Nephron progenitor cell (in vitro differentiated cells): Measurements from ENCODE around the gene LDHAL6B.

Experiments used
- DNase-seq: peaks from one replicate; pipeline ENCODE4 v3.0.0; 2021
- H3K27ac Mint-ChIP-seq: 2 replicates; pipeline ENCODE4 v1.8.0; 2021; ENCODE audit warnings: mild to moderate bottlenecking, moderate library complexity, mixed read lengths
- H3K27me3 Mint-ChIP-seq: 2 replicates; pipeline ENCODE4 v1.8.0; 2021; ENCODE audit warnings: mild to moderate bottlenecking, low read depth, mixed read lengths; ENCODE audit not compliant: poor library complexity
- H3K36me3 Mint-ChIP-seq: 2 replicates; pipeline ENCODE4 v1.8.0; 2021; ENCODE audit warnings: low read depth, mixed read lengths
- H3K4me1 Mint-ChIP-seq: 2 replicates; pipeline ENCODE4 v1.8.0; 2021; ENCODE audit warnings: mixed read lengths
- H3K4me3 Mint-ChIP-seq: 2 replicates; pipeline ENCODE4 v1.8.0; 2021; ENCODE audit warnings: mild to moderate bottlenecking, moderate library complexity, mixed read lengths
- H3K9me3 Mint-ChIP-seq: 2 replicates; pipeline ENCODE4 v1.8.0; 2021; ENCODE audit warnings: mild to moderate bottlenecking, moderate library complexity, mixed read lengths
- CTCF ChIP-seq: fragments of 200-600 bp; sonication (generic); IDR thresholded peaks from 2 replicates; pipeline ENCODE4 v1.5.0; 2021; ENCODE audit warnings: antibody characterized with exemption

Gene LDHAL6B

GRCh38 chr15:59230531-59231055 lies 23.9 kb downstream of the LDHAL6B start:
- H3K4me3 Mint-ChIP-seq: no peak overlapping the region
- TF ChIP-seq CTCF: no peak
- no peak overlapping the region for H3K27ac Mint-ChIP-seq
- H3K4me1 Mint-ChIP-seq: peaks cover 19% of the 10 kb centered on the region
- peaks cover 15% of the 10 kb centered on the region for H3K36me3 Mint-ChIP-seq
- peaks cover 4% of the 10 kb centered on the region for H3K27me3 Mint-ChIP-seq
- H3K9me3 Mint-ChIP-seq: no peaks in the 10 kb centered on the region
- DNase-seq: no peak

- TF ChIP-seq CTCF: no peak
- peaks cover 4% of the 10 kb centered on the region for H3K9me3 Mint-ChIP-seq
- H3K27me3 Mint-ChIP-seq: peaks cover 4% of the 10 kb centered on the region
- H3K36me3 Mint-ChIP-seq: peaks cover 19% of the 10 kb centered on the region
- no peak overlapping the region for H3K4me3 Mint-ChIP-seq
- H3K27ac Mint-ChIP-seq: no peak overlapping the region
- H3K4me1 Mint-ChIP-seq: peaks cover 19% of the 10 kb centered on the region
- DNase-seq: no peak
These were observed 25.8 kb downstream of the LDHAL6B start for GRCh38 chr15:59232476-59232875.

- Mint-ChIP-seq H3K4me1 (peaks cover 16% of the 10 kb centered on the region), H3K9me3 (peaks cover 4% of the 10 kb centered on the region), H3K27me3 (peaks cover 4% of the 10 kb centered on the region), H3K36me3 (peaks cover 16% of the 10 kb centered on the region), H3K4me3 (no peak overlapping the region), H3K27ac (no peak overlapping the region)
- no peak for DNase-seq
- TF ChIP-seq CTCF: no peak
These were observed 29.8 kb downstream of the LDHAL6B start for GRCh38 chr15:59236394-59236793.

- peaks cover 9% of the 10 kb centered on the region for H3K4me1 Mint-ChIP-seq
- H3K27me3 Mint-ChIP-seq: peaks cover 4% of the 10 kb centered on the region
- H3K36me3 Mint-ChIP-seq: peaks cover 16% of the 10 kb centered on the region
- no peak for DNase-seq
- peaks cover 4% of the 10 kb centered on the region for H3K9me3 Mint-ChIP-seq
- H3K27ac Mint-ChIP-seq: no peak overlapping the region
- no peak for TF ChIP-seq CTCF
- H3K4me3 Mint-ChIP-seq: no peak overlapping the region
These were observed 30.6 kb downstream of the LDHAL6B start for GRCh38 chr15:59237119-59237855.

- Mint-ChIP-seq H3K4me3 (no peak overlapping the region), H3K4me1 (peaks cover 3% of the 10 kb centered on the region), H3K27ac (no peak overlapping the region), H3K36me3 (peaks cover 16% of the 10 kb centered on the region), H3K27me3 (peaks cover 4% of the 10 kb centered on the region), H3K9me3 (peaks cover 4% of the 10 kb centered on the region)
- TF ChIP-seq CTCF: no peak
- no peak for DNase-seq
These were observed 31.3 kb downstream of the LDHAL6B start for GRCh38 chr15:59237924-59238331.

GRCh38 chr15:59240036-59240435 lies 33.4 kb downstream of the LDHAL6B start:
- no peak for DNase-seq
- H3K4me1 Mint-ChIP-seq: peaks cover 8% of the 10 kb centered on the region
- H3K9me3 Mint-ChIP-seq: peaks cover 4% of the 10 kb centered on the region
- peaks cover 14% of the 10 kb centered on the region for H3K36me3 Mint-ChIP-seq
- no peak overlapping the region for H3K4me3 Mint-ChIP-seq
- TF ChIP-seq CTCF: no peak
- no peak overlapping the region for H3K27ac Mint-ChIP-seq
- peaks cover 1% of the 10 kb centered on the region for H3K27me3 Mint-ChIP-seq
